Testis (tissue), 5 donors: Measurements from ENCODE around the gene CENPQ. TPM values are rescaled to one million over a fixed set of nuclear protein-coding genes. Genes with fewer than 3 reads are reported as not detected.

ENCODE experiments used
- DNase-seq: peaks from one replicate; pipeline ENCODE4 v3.0.0-alpha.2; 2019
- H3K27ac ChIP-seq, 2 donors: fragments of 200-600 bp; sonication (generic); one replicate each; pipeline ENCODE4 v1.5.1; 2019
- H3K27me3 ChIP-seq: fragments of 200-600 bp; sonication (generic); one replicate; pipeline ENCODE4 v1.5.1; 2019
- H3K36me3 ChIP-seq: fragments of 200-600 bp; sonication (generic); one replicate; pipeline ENCODE4 v1.5.1; 2017; ENCODE audit warnings: low read depth; ENCODE audit errors: missing control alignments
- H3K4me1 ChIP-seq: fragments of 200-600 bp; sonication (generic); one replicate; pipeline ENCODE4 v1.5.1; 2019
- H3K4me3 ChIP-seq, 2 donors: fragments of 200-600 bp; sonication (generic); one replicate each; pipeline ENCODE4 v1.5.1; 2017 to 2019
- H3K9me3 ChIP-seq: fragments of 200-600 bp; sonication (generic); one replicate; pipeline ENCODE4 v1.5.1; 2017
- CTCF ChIP-seq, 3 experiments: fragments of 450-650 bp in 2 of 3; fragments of 200-600 bp in 1 of 3; sonication (generic) in 1 of 3; IDR thresholded peaks; one replicate each; pipeline ENCODE4 v1.5.1; 2016 to 2019; ENCODE audit warnings: antibody characterized with exemption in 3 of 3, mild to moderate bottlenecking in 2 of 3, moderate library complexity in 1 of 3
- POLR2A ChIP-seq: fragments of 450-650 bp; IDR thresholded peaks from one replicate; pipeline ENCODE4 v1.6.1; 2017; ENCODE audit warnings: antibody characterized with exemption, mild to moderate bottlenecking, moderate library complexity
- WGBS, 2 donors: methylation state at CpG; one replicate each; pipeline ENCODE4 v1.1.5; 2018; 5-methylcytosine and 5-hydroxymethylcytosine counted together
- intact Hi-C: fragments of 100-400 bp; cut with DNase I; formaldehyde crosslinking; loops from one replicate; pipeline ENCODE4 v1.15.1; 2023; ENCODE audit warnings: low total_unique reads
- long read RNA-seq, 2 donors: transcript quantifications; one replicate each; lab custom pipeline, GENCODE V29; 2026
- polyA plus RNA-seq: library from polyadenylated mRNA; stranded (reverse); fragments of 350-450 nt; fragmentation: Illumina TruSeq; extraction: RNeasy Lipid Tissue Mini Kit (QIAGEN cat#74804); gene quantifications from one replicate; pipeline ENCODE4 v1.2.3, GENCODE V29; 2014; ENCODE audit warnings: low read depth, low replicate concordance; ENCODE audit not compliant: insufficient read depth
- total RNA-seq, 2 donors: library from RNA; depleted of rRNA; stranded (reverse); fragments of >200 nt; gene quantifications; one replicate each; pipeline ENCODE4 v1.2.3, GENCODE V29; 2016

The CENPQ gene, protein sequence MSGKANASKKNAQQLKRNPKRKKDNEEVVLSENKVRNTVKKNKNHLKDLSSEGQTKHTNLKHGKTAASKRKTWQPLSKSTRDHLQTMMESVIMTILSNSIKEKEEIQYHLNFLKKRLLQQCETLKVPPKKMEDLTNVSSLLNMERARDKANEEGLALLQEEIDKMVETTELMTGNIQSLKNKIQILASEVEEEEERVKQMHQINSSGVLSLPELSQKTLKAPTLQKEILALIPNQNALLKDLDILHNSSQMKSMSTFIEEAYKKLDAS
- 1 to 10 TPM; 3.8 to 7.6 TPM for total RNA-seq
- 2.8 TPM for polyA plus RNA-seq
- long read RNA-seq, donor 1 = 0 reads
- long read RNA-seq, donor 2, partial matches to known transcripts = 0 of 1 reads
- long read RNA-seq, donor 2, other reads (novel, unspliced or antisense) = 0 of 1 reads

DNA sequence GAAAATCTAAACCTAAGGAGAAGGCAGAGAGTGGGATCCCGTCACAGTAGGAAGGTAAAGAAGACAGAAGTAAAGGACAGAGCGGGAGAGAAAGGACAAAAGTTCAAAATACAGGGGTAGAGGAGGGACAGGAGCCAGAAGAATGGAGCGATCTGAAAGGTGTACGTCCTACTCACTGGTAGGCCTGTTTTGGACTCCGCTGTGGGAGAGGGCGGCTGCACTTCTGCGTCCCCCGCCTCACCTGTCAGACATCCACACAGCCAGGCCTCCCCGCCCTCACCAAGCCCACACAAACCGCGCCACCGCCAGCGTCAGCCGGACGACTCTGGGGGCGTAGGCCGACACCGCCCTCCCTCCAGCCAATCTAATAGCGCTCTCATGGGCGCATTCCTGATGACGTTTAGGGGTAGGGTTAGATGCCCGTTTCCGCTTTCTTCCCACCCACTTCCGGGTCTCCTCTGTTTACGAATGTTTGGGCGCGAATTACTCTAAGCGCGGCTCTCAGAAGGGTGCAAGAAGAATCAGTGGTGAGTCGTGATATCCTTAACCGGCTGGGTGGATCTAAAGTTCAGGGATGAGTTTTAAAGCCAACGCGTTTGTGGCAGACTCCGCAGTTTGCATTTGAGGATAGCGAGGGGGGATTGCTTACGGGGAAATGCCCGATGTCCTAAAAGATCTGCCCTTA, at the start of gene CENPQ, which contains the start of gene MMUT:
Gene CENPQ, plus strand, starts transcription at position 444 of the 685 bp plus-strand sequence. CDS start 6,807 bp downstream, outside the sequence.
Gene MMUT, minus strand, starts transcription at position 327 of the 685 bp plus-strand sequence. CDS start 3,787 bp downstream, outside the sequence.
- H3K4me1 ChIP-seq = peaks cover 13% of the 10 kb centered on the region
- H3K27me3 ChIP-seq = no peaks in the 10 kb centered on the region
- H3K9me3 ChIP-seq = no peaks in the 10 kb centered on the region
- H3K4me3 ChIP-seq = peak within 1 kb of the TSS; percentile 64 to 91
- H3K27ac ChIP-seq = peak within 1 kb of the TSS; percentile 64 to 85
- DNase-seq = peak; percentile 98
- intact Hi-C loops = no loop called here
- TF ChIP-seq POLR2A (no peak), CTCF (IDR thresholded peaks at IDR 0.05) (no peak)
- WGBS, 2 donors = 0 to 1% methylated on average over 23 to 37 of the region's 37 CpGs
- no peaks in the 10 kb centered on the region for H3K36me3 ChIP-seq

DNA sequence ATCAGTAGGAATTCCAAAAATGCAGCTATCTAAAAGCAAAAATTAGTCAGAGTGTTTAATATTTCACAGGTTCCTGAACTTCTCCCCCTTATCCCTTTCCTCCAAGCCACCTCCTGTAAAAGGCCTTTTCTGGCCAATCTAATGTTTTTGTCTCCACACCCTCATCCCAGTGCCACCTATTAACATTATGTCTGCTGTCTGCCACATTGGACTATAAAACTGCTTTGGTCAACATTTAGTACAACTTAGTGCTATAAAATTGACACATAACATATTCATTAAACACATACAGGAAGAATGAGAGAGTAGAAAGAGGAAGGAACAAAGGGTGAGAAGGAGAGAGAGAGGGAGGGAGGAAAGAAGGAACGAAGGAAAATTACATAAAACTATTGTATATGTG, 47.8 kb upstream of the CENPQ start:
- Histone ChIP-seq H3K27me3 (no peaks in the 10 kb centered on the region), H3K27ac (no peak overlapping the region), H3K9me3 (no peaks in the 10 kb centered on the region), H3K4me3 (no peak overlapping the region), H3K36me3 (no peaks in the 10 kb centered on the region), H3K4me1 (no peaks in the 10 kb centered on the region)
- WGBS, 2 donors = 72 to 77% methylated on average over 1 of the region's 1 CpG
- DNase-seq = no peak
- TF ChIP-seq POLR2A (no peak), CTCF (IDR thresholded peaks at IDR 0.05) (no peak)
- intact Hi-C loops = loop anchor here (10.0 kb wide), 1 partner anchor 1621 kb away; no protein-coding TSS in a partner anchor

DNA sequence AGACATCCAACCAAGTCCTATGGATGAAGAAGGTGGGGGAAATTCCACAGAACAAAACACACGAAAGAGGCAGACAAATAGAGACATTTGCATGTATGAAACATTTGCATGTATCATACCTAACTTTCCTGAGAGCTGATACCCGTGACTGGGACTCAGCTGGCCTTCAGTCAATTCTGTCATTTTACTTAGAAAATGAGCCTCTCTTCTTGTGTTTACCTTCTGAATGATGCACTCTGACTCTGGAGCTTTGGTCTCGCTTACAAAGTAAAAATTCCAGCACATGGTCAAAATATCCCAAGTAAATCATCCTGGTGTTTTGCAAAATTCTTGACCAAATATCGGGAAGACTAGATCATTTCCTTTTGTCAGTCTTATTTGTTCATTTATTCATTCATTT, 47.0 kb upstream of the CENPQ start:
- H3K4me1 ChIP-seq = no peaks in the 10 kb centered on the region
- no peaks in the 10 kb centered on the region for H3K27me3 ChIP-seq
- intact Hi-C loops = loop anchor here (10.0 kb wide), 1 partner anchor 1621 kb away; no protein-coding TSS in a partner anchor
- 89% methylated on average over 4 of the region's 4 CpGs for WGBS, 2 donors
- H3K4me3 ChIP-seq = no peak overlapping the region
- H3K9me3 ChIP-seq = no peaks in the 10 kb centered on the region
- no peaks in the 10 kb centered on the region for H3K36me3 ChIP-seq
- no peak for DNase-seq
- TF ChIP-seq CTCF (IDR thresholded peaks at IDR 0.05) (no peak), POLR2A (no peak)
- H3K27ac ChIP-seq = no peak overlapping the region

- WGBS, 2 donors = 42 to 67% methylated on average over 1 of the region's 1 CpG
- Histone ChIP-seq H3K27ac (no peak overlapping the region), H3K36me3 (no peaks in the 10 kb centered on the region), H3K27me3 (no peaks in the 10 kb centered on the region), H3K9me3 (no peaks in the 10 kb centered on the region), H3K4me3 (no peak overlapping the region), H3K4me1 (no peaks in the 10 kb centered on the region)
- TF ChIP-seq POLR2A (no peak), CTCF (IDR thresholded peaks at IDR 0.05) (no peak)
- DNase-seq = no peak
- intact Hi-C loops = no loop called here
Measured at GRCh38 chr6:49423817-49424216, 39.4 kb upstream of the CENPQ start.
